SK-N-SH (cell line): ENCODE results near the gene FCGBP.

ENCODE experiments used
- CTCF ChIP-seq: fragments of 200-600 bp; sonication (generic); IDR thresholded peaks from 2 replicates; pipeline ENCODE4 v1.6.1; 2017; ENCODE audit warnings: antibody characterized with exemption, mild to moderate bottlenecking, moderate library complexity
- GATA2 ChIP-seq: sonication (generic); formaldehyde crosslinking; IDR thresholded peaks from 2 replicates; pipeline ENCODE4 v1.5.0; 2020; ENCODE audit warnings: mild to moderate bottlenecking, missing genetic modification reagents
- TCF12 ChIP-seq: IDR thresholded peaks from 2 replicates; pipeline ENCODE4 v1.4.0; 2012

DNA sequence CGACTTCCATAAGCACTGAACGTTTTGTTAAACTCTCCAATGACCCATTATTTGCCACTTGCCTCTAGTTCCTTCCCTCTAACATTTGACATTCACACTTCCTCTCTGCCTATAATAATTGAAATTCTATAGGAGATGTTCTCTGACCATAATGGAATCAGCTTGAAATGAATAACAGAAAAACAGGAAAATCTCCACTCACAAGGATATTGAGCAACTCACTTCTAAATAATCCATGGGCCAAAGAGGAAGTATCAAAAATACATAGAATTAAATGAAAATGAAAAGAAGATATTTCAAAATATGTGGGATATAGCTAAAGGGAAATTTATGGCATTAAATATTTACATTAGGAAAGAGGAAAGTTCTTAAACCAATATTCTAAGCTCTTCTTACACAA lies 3.4 kb upstream of the FCGBP start:
- no peak for TF ChIP-seq CTCF
- no peak for TF ChIP-seq GATA2 (CRISPR knock-in tag)
- TF ChIP-seq TCF12: no peak
